ENCODE data around the gene HTRA2. TPM values are rescaled to one million over a fixed set of nuclear protein-coding genes. Genes with fewer than 3 reads are reported as not detected.
A peak's percentile ranks its signal among the peaks of the same experiment; 100 is the strongest.

Gene HTRA2
- total and polyA plus RNA-seq, 9 of the 15 experiments (the other 6 are each of a cell fraction or from before 2014, with no cell fraction given) = 54.2 to 71.2 (median 65.8) TPM

DNA sequence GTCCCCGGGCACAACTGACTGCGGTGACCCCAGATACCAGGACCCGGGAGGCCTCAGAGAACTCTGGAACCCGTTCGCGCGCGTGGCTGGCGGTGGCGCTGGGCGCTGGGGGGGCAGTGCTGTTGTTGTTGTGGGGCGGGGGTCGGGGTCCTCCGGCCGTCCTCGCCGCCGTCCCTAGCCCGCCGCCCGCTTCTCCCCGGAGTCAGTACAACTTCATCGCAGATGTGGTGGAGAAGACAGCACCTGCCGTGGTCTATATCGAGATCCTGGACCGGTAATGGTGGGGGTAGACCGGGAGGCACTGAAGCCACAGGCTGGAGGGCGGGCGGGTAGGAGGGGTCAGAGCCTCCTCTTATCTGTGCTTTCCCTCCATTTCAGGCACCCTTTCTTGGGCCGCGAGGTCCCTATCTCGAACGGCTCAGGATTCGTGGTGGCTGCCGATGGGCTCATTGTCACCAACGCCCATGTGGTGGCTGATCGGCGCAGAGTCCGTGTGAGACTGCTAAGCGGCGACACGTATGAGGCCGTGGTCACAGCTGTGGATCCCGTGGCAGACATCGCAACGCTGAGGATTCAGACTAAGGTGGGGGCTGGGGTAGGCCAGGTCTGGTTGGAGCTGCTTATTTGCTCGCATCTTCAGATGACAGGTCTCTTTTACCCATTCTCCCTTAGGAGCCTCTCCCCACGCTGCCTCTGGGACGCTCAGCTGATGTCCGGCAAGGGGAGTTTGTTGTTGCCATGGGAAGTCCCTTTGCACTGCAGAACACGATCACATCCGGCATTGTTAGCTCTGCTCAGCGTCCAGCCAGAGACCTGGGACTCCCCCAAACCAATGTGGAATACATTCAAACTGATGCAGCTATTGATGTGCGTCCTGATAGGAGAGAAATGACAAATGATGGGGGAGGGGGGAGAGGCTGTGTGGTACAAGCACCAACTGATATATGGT, 780 bp downstream of the HTRA2 start (continued):
- TF ChIP-seq NCOR1 (IDR thresholded peaks at IDR 0.05) (peak; percentile 88), ZBTB1 (CRISPR knock-in tag; IDR thresholded peaks at IDR 0.05; ENCODE audit: borderline replicate concordance, low read depth) (peak; percentile 73; the same call in 1 of the 2 replicates), HDAC1 (IDR thresholded peaks at IDR 0.05) (peak in 1 of 2 experiments; percentile 79; a peak in 2 of 4 replicates), RBM14 (IDR thresholded peaks at IDR 0.05; ENCODE audit: borderline replicate concordance, insufficient read depth, low read depth, low read length) (no peak), ZNF134 (CRISPR knock-in tag; conservative IDR thresholded peaks at IDR 0.05) (no peak), HDAC6 (IDR thresholded peaks at IDR 0.05; ENCODE audit: low read depth, low read length) (no peak), CXXC5 (CRISPR knock-in tag; IDR thresholded peaks at IDR 0.05) (peak; percentile 84), TCF3 (CRISPR knock-in tag; IDR thresholded peaks at IDR 0.05) (peak; percentile 90), ZKSCAN8 (CRISPR knock-in tag; IDR thresholded peaks at IDR 0.05) (no peak), TBL1XR1 (IDR thresholded peaks at IDR 0.05; ENCODE audit: low read length in 2 of 2) (peak in 1 of 2 experiments; percentile 22; a peak in 2 of 4 replicates), JUN (IDR thresholded peaks at IDR 0.05; ENCODE audit: borderline replicate concordance, low read depth, low read length) (peak; percentile 22; the same call in 1 of the 2 replicates), JUN (CRISPR knock-in tag; IDR thresholded peaks at IDR 0.05; ENCODE audit: borderline replicate concordance) (no peak), RAD21 (CRISPR knock-in tag; conservative IDR thresholded peaks at IDR 0.05 in 1 of 2, IDR thresholded peaks at IDR 0.05 in 1 of 2) (no peak), ESRRB (CRISPR knock-in tag; IDR thresholded peaks at IDR 0.05; ENCODE audit: borderline replicate concordance) (no peak), BCOR (IDR thresholded peaks at IDR 0.05) (peak; percentile 67), GATA2 (CRISPR knock-in tag; IDR thresholded peaks at IDR 0.05) (peak; percentile 90)
- TF ChIP-seq, protein P1, sequence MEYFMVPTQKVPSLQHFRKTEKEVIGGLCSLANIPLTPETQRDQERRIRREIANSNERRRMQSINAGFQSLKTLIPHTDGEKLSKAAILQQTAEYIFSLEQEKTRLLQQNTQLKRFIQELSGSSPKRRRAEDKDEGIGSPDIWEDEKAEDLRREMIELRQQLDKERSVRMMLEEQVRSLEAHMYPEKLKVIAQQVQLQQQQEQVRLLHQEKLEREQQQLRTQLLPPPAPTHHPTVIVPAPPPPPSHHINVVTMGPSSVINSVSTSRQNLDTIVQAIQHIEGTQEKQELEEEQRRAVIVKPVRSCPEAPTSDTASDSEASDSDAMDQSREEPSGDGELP (CRISPR knock-in tag; IDR thresholded peaks at IDR 0.05; ENCODE audit: borderline replicate concordance) = peak; percentile 96
- TF ChIP-seq, protein P2, sequence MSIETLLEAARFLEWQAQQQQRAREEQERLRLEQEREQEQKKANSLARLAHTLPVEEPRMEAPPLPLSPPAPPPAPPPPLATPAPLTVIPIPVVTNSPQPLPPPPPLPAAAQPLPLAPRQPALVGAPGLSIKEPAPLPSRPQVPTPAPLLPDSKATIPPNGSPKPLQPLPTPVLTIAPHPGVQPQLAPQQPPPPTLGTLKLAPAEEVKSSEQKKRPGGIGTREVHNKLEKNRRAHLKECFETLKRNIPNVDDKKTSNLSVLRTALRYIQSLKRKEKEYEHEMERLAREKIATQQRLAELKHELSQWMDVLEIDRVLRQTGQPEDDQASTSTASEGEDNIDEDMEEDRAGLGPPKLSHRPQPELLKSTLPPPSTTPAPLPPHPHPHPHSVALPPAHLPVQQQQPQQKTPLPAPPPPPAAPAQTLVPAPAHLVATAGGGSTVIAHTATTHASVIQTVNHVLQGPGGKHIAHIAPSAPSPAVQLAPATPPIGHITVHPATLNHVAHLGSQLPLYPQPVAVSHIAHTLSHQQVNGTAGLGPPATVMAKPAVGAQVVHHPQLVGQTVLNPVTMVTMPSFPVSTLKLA (conservative IDR thresholded peaks at IDR 0.05) = peak; percentile 73 to 90
- TF ChIP-seq, protein P3, sequence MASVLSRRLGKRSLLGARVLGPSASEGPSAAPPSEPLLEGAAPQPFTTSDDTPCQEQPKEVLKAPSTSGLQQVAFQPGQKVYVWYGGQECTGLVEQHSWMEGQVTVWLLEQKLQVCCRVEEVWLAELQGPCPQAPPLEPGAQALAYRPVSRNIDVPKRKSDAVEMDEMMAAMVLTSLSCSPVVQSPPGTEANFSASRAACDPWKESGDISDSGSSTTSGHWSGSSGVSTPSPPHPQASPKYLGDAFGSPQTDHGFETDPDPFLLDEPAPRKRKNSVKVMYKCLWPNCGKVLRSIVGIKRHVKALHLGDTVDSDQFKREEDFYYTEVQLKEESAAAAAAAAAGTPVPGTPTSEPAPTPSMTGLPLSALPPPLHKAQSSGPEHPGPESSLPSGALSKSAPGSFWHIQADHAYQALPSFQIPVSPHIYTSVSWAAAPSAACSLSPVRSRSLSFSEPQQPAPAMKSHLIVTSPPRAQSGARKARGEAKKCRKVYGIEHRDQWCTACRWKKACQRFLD (CRISPR knock-in tag; IDR thresholded peaks at IDR 0.05) = no peak
- TF ChIP-seq, protein P4, sequence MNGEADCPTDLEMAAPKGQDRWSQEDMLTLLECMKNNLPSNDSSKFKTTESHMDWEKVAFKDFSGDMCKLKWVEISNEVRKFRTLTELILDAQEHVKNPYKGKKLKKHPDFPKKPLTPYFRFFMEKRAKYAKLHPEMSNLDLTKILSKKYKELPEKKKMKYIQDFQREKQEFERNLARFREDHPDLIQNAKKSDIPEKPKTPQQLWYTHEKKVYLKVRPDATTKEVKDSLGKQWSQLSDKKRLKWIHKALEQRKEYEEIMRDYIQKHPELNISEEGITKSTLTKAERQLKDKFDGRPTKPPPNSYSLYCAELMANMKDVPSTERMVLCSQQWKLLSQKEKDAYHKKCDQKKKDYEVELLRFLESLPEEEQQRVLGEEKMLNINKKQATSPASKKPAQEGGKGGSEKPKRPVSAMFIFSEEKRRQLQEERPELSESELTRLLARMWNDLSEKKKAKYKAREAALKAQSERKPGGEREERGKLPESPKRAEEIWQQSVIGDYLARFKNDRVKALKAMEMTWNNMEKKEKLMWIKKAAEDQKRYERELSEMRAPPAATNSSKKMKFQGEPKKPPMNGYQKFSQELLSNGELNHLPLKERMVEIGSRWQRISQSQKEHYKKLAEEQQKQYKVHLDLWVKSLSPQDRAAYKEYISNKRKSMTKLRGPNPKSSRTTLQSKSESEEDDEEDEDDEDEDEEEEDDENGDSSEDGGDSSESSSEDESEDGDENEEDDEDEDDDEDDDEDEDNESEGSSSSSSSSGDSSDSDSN (IDR thresholded peaks at IDR 0.05; ENCODE audit: borderline replicate concordance in 1 of 2, low read depth in 2 of 2, low read length in 2 of 2) = peak in 1 of 2 experiments; percentile 88; a peak in 2 of 4 replicates

All from K562 (cell line).